ENCODE data around the gene KLHL21. TPM values are rescaled to one million over a fixed set of nuclear protein-coding genes. Genes with fewer than 3 reads are reported as not detected.

The KLHL21 gene
- total RNA-seq, 1 donor from 2014 or later, result 83.7 TPM

DNA sequence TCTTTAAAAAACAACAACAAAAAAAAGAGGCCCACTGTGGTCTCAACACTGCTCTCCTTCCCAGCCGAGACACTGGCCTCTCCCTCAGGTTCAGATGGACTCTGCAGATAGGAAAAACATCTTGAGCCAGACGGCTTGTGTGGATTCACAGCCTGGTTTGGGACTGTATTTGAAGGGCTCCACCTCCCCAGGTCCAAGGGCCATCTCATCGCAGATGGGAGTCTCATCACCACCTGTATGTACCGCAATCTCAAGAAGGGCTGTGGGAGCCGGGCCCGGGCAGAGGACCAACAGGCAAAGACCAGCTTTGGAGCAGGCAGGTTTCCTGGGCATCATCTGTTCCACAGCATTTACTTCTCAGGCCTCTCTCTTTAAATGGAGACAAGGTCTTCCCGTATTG is 12.6 kb downstream of the KLHL21 start:
- no peak overlapping the region for H3K4me3 ChIP-seq

DNA sequence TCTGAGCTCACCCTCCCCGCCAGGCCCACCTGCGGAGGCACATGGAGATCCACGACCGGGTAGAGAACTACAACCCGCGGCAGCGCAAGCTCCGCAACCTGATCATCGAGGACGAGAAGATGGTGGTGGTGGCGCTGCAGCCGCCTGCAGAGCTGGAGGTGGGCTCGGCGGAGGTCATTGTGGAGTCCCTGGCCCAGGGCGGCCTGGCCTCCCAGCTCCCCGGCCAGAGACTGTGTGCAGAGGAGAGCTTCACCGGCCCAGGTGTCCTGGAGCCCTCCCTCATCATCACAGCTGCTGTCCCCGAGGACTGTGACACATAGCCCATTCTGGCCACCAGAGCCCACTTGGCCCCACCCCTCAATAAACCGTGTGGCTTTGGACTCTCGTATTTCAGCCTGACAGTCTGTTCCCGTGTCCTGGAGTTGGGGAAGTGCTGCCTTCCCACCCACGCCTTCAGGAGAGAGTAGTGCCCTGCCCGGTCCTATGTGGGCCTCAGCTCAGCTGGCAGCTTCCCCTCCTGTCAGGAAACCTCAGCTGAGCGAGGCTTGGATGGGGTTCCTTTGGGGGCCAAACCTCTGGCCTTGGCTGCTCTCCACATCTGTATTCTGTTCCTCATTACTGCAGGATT is 13.7 kb downstream of the KLHL21 start:
- Histone ChIP-seq H3K4me3 (no peak overlapping the region), H3K9me3 (replicated peaks) (no peaks in the 10 kb centered on the region), H3K27me3 (ENCODE audit: low read depth) (no peaks in the 10 kb centered on the region), H3K27ac (replicated peaks) (peak overlapping the region; percentile 61), H3K36me3 (peaks cover 59% of the 10 kb centered on the region), H3K4me1 (peaks cover 97% of the 10 kb centered on the region)
- TF ChIP-seq, protein P1, sequence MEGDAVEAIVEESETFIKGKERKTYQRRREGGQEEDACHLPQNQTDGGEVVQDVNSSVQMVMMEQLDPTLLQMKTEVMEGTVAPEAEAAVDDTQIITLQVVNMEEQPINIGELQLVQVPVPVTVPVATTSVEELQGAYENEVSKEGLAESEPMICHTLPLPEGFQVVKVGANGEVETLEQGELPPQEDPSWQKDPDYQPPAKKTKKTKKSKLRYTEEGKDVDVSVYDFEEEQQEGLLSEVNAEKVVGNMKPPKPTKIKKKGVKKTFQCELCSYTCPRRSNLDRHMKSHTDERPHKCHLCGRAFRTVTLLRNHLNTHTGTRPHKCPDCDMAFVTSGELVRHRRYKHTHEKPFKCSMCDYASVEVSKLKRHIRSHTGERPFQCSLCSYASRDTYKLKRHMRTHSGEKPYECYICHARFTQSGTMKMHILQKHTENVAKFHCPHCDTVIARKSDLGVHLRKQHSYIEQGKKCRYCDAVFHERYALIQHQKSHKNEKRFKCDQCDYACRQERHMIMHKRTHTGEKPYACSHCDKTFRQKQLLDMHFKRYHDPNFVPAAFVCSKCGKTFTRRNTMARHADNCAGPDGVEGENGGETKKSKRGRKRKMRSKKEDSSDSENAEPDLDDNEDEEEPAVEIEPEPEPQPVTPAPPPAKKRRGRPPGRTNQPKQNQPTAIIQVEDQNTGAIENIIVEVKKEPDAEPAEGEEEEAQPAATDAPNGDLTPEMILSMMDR (IDR thresholded peaks at IDR 0.05; ENCODE audit: borderline replicate concordance), result no peak
- DNase-seq, result no peak
- intact Hi-C loops (cut with micrococcal nuclease), result no loop called here

More for the DNA sequence above, 12.6 kb downstream of the KLHL21 start:
- Histone ChIP-seq H3K4me1 (peaks cover 97% of the 10 kb centered on the region), H3K27ac (replicated peaks) (peak overlapping the region; percentile 61), H3K27me3 (ENCODE audit: low read depth) (no peaks in the 10 kb centered on the region), H3K9me3 (replicated peaks) (no peaks in the 10 kb centered on the region), H3K36me3 (peaks cover 70% of the 10 kb centered on the region)
- intact Hi-C loops (cut with micrococcal nuclease), result no loop called here
- DNase-seq, result no peak
- TF ChIP-seq, protein P1 (IDR thresholded peaks at IDR 0.05; ENCODE audit: borderline replicate concordance), result no peak

DNA sequence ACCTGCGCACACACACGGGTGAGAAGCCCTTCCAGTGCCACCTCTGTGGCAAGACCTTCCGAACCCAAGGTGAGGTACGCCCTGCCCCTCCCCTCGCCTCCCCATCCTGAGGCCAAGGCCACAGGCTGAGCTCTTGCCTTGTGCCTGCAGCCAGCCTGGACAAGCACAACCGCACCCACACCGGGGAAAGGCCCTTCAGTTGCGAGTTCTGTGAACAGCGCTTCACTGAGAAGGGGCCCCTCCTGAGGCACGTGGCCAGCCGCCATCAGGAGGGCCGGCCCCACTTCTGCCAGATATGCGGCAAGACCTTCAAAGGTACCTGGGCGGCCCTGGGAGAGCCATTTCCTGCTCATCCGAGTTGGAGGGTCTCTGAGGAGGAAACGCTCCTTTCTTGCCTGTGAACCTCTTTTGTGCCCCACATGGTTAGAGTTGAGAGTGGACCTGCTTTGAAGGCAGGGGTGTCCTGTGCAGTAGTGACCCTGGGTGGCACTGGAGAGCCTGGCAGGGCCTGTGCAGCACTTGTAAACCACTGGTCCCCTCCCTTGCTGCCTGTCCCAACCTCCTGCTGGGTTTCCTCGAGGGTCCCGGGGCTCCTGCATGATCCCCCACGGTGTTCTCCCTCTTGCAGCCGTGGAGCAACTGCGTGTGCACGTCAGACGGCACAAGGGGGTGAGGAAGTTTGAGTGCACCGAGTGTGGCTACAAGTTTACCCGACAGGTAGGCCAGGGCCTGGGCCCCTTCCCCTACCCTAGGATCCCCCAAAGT is 14.4 kb downstream of the KLHL21 start:
- no peaks in the 10 kb centered on the region for H3K9me3 ChIP-seq (replicated peaks)
- no peak overlapping the region for H3K4me3 ChIP-seq
- intact Hi-C loops (cut with micrococcal nuclease), result no loop called here
- H3K27ac ChIP-seq (replicated peaks), result peak overlapping the region; percentile 61
- H3K27me3 ChIP-seq (ENCODE audit: low read depth), result no peaks in the 10 kb centered on the region
- H3K4me1 ChIP-seq, result peaks cover 93% of the 10 kb centered on the region
- no peak for DNase-seq
- TF ChIP-seq, protein P1 (IDR thresholded peaks at IDR 0.05; ENCODE audit: borderline replicate concordance), result no peak
- H3K36me3 ChIP-seq, result peaks cover 52% of the 10 kb centered on the region

DNA sequence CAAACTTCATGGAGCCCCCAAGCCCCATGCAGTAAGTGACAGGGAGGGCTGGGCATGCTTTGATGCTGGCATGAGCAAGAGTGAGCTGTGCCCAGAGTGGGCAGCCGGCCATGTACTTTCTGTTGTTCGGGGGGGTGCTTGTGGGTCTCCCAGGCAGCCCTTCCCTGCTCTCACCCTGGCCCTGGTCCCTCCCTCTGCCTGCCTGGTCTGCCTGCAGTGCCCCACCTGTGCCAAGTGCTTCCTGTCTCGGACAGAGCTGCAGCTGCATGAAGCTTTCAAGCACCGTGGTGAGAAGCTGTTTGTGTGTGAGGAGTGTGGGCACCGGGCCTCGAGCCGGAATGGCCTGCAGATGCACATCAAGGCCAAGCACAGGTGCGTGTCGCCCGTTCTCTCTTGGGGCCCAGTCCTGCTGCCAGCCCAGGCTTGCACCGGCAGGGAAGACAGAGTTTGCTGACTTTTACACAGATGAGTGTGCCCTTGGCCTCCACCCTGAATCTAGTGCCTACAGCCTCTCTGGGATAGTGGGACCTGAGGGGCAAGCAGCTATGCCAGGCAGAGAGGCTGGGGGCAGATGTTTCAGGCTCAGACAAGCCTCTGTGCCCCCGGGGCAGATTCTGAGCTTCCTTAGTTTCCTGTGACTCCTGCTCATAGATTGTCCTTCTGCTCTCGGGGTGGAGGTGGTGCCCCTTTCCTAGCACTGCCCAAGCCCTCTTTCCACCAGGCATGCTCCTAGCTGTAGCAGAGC is 15.2 kb downstream of the KLHL21 start:
- Histone ChIP-seq H3K9me3 (replicated peaks) (no peaks in the 10 kb centered on the region), H3K4me3 (no peak overlapping the region), H3K36me3 (peaks cover 44% of the 10 kb centered on the region), H3K27me3 (ENCODE audit: low read depth) (no peaks in the 10 kb centered on the region), H3K4me1 (peaks cover 89% of the 10 kb centered on the region), H3K27ac (replicated peaks) (peak overlapping the region; percentile 61)
- TF ChIP-seq, protein P1 (IDR thresholded peaks at IDR 0.05; ENCODE audit: borderline replicate concordance), result no peak
- DNase-seq, result peak; percentile 84
- intact Hi-C loops (cut with micrococcal nuclease), result no loop called here

DNA sequence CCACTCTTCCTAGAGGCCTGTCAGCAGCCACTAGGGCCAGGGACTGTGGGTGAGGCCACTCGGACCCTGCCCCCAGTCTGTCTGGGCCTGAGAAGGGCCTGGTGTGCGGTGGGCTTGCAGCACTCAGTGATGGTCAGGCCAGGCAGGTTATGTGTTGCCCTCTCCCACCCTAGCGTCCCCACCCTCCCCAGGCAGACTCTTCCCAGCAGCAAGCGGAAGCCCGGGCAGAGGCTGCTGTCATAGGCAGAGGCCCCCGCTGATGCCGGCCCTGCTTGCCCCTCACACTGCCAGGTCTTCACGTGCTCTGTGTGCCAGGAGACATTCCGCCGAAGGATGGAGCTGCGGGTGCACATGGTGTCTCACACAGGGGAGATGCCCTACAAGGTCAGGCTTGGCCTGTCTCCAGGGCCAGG is 16.3 kb downstream of the KLHL21 start:
- no peaks in the 10 kb centered on the region for H3K9me3 ChIP-seq (replicated peaks)
- peaks cover 40% of the 10 kb centered on the region for H3K36me3 ChIP-seq
- TF ChIP-seq, protein P1 (IDR thresholded peaks at IDR 0.05; ENCODE audit: borderline replicate concordance), result no peak
- intact Hi-C loops (cut with micrococcal nuclease), result no loop called here
- H3K27me3 ChIP-seq (ENCODE audit: low read depth), result no peaks in the 10 kb centered on the region
- peaks cover 89% of the 10 kb centered on the region for H3K4me1 ChIP-seq
- DNase-seq, result no peak
- H3K27ac ChIP-seq (replicated peaks), result peak overlapping the region; percentile 61
- H3K4me3 ChIP-seq, result no peak overlapping the region

Data from left ventricle myocardium inferior (tissue), 1 donor.